GM21367 (cell line): ENCODE results near the gene RPN1.
"Not testable (repeated sequence)": the region's sequence is repeated elsewhere in the genome, so short reads cannot be mapped to it uniquely, and the experiment has no call there.

Experiments
- ATAC-seq: cut with Tn5 transposase; IDR thresholded peaks from one replicate; pipeline ENCODE4 v1.9.1; 2021; ENCODE audit not compliant: unreplicated experiment

The RPN1 gene

DNA sequence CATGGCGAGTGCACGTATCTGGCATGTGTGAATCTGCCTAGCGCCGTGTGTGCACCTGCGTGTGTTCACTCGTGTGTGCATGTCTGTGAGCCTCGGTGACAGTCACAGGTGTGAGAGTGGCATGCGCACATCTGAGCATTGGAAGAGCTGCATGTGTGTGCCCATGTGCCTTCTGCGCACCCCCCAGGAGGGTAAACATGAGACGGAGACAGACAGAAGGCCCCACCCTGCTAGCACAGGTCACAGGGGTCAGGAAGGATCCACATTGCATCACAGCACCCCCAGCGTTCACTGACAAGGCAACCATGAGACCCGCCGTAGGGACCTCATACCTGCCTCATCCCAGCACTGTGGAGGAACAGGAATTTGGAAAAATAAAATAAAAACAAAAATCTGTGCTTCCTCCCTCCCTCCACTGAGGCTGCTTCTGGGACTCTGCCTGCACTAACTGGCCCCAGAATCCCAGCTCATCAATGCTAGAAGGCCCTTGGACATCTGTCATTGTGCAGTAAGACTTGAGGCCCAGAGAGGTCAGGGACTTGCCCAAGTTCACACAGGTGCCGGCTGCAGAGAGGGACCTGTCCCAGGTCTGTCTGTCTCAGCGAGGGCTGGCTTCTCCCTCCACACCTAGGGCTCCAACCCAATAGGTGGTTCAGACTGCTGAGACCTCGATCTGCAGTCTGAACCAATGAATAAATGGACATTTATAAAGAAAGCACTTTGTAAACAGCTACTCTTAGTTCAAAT is 37.4 kb downstream of the RPN1 start:
- ATAC-seq: no peak

DNA sequence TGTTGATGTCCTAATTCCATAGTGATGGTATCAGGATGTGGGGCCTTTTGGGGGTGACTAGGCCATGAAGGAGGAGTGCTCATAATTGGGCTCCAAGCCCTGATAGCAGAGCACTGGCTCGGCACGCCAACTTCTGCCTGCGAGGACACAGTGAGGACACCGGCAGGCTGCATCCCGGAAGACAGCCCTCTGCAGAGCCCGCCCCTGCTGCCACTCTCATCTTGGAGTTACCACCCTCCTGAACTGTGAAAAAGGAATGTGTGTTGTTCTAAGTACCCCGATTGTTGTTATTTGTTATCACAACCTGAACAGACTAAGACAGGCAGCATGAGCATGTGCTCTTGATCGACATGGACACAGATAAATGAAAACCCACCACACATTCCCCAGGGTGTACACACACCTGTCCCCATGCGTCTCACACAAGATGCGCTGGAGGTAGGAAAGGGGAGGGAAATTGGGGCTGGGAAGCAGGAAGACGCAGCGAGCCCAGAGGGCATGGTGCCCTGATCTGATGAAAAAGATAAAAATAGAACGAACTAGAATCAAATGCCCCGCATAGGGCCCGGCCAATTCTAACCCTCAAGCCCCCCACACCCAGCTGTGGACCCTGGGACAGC is 40.1 kb downstream of the RPN1 start:
- ATAC-seq: no peak

DNA sequence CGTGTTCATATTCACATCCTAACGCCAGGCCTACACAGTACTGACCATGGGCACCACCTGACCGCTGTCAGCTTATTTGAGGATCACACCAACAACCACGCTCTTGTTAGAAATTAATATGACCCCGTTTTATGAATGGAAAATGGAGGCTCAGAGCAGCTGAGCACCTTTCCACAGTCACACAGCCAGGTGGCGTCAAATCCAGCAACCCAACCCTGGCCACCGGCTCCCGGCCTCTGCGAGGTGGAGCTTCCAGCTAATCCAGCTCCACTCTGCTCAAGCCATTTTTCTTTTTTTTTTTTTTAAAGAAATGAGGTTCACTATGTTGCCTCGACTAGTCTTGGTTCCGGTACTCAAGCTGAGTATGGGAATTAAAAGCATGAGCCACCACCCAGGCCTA is 41.3 kb downstream of the RPN1 start:
- ATAC-seq: no peak

DNA sequence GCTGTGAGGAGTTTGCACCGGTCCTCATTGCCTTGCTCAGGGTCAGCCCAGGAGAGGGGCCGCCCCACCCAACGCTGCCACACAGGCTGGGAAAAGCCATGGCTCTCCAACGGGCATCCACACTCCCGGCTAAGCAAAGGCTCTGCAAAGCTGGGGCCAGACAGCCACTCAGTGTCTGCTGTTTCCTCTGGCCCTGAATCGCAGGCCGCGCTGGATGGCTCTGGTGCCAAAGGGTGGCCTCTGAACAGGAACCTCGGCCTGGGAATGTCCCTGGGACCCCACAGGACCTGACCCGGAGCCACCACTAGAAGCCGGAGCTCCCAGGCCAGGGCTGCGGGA is 42.9 kb downstream of the RPN1 start:
- no peak for ATAC-seq

DNA sequence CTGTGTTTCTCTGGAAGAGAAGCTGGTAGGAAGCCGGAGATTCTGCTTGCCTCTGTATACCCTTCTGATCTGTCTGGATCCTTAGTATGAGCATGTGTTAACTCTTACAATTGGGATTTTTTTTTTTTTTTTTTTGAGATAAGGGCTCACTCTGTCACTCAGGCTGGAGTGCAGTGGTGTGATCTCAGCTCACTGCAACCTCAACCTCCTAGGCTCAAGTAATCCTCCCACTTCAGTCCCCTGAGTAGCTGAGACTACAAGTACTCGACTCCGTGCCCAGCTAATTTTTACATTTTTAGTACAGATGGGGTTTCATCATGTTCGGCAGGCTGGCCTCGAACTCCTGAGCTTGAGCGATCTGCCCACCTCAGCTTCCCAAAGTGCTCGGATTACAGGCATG is 44.5 kb downstream of the RPN1 start:
- no peak for ATAC-seq

DNA sequence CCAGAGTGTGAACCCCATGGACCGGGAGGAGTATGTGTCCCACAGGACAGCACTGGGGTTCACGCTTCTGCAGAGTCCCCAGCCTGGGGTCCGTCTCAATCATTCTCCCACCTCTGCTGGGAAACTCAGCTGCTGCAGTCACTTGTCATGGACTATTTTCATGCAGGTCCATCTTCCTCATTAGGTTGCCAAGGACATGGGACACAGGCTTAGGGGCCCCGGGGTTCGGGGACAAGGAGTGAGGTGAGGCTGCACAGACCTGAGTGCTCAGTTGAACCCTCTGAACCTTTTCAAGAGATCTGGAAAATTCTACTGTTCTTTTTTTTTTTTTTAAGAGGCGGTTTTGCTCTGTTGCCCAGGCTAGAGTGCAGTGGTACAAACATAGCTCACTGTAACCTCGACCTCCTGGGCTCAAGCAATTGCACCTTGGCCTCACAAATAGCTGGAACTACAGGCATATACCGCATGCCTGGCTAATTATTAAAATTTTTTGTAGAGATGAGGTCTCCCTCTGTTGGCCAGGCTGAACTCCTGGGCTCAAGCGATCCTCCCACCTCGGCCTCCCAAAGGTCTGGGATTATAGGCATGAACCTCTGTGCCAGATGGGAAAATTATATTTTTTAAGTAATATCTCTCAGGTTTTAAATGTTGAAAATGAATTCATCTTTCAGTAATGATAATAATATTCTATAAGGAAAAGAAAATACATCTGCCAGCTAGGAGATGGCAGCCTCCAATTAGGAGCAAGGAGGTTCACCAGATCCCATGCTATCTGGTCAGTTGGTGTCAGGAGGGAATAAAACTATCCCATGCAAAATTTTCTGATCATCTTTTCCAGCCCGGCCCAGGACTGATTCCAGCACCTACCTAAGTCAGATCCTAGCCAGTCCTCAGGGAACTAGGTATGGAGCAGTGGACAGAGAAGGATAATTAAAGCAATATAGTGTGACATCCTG is 45.2 kb downstream of the RPN1 start:
- no peak for ATAC-seq

DNA sequence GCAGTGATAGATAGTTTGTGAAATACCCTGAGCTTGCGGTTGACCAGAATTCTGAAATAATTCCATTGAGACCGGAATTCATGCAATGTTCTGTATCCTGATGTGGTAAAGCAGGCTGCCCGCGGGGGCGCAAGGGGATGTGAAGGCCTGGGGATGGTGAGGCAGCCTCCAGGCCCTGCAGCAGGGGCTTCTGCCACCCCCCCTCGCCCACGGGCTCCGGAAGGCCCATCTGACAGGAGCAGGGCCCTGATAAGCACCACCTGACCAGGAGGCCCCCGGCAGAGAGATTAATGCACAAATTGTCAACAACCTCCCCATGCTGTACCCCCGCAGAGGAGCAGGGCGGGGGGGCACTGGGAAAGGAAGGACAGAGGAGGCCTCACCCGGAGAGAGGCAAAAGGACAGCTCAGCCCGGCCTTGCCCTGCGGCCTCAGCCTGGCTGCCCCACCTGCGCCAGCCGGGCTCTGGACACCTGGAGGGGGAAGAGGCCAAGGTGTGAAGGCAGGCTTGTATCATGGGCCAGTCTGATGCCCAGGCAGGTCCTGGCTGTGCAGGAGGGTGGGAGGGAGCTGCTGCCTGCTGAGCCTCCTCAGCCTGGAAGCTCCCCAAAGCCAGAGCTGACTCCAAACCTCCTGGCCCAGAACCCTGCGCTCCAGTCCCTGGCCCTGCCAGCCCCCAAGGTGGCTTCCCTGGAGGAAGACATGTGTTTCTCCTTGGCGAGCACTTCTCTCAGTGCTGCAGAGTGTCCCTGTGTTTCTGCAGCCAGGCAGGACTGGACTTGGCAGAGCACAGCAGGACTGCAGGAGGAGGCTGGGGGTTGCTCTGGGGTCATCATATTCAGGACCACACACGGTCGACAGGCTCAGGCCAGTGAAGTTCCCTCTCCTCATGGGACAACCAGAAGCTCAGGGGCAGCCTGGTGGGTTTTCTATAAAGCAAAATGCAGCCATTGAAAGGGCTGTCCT is 46.5 kb downstream of the RPN1 start:
- ATAC-seq: no peak

DNA sequence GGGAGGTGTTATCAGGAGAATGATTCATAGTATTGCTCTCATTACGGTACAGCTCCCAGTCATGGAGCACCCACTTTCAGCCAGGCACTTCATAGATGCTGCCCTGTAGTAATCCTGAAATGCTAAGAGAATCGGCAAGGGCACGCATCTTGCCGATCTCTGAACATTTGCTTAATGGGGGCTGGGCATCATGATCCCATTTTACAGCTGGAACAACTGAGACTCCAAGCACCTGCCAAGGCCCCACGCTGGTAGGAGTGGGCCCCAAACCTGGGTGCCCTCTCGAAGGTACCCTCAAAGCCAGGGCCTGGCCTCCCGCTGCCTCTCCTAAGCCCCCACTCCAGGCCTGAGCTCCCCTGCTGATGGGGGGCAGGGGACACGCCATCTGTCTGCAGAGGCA is 47.3 kb downstream of the RPN1 start:
- ATAC-seq: no peak

DNA sequence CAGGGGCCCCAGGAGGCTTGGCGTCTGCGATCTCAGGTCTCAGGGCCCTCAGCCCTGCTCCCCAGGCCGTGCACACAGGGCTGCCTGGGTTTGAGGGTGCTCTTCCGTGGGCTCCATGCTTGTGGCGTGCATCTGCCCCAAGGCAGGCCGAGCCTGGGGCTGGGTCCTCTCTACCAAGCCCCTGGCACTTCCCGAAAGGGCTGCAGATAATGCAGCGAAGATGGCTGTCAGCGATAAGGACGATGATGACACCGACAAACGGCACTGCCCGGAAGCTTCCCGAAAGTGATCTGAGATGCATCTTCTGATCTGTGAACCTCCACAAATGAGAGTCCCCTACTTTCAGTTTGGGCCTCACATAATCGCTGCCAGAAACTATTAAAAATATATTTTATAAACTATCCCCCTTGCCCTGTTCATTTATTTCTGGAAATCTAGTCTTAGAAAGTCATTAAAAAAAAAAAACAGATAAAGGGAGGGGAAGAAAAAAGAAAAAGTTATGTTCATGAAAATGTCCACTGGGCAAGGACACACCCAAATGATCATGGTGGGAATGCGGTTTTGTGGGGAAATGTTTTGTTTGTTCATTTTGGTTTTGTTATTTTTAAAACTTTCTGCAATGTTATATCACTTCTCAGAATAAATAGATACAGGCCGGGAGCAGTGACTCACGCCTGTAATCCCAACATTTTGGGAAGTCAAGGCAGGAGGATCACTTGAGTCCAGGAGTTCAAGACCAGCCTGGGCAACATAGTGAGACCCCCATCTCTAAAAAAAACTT is 51.5 kb downstream of the RPN1 start:
- no peak for ATAC-seq

DNA sequence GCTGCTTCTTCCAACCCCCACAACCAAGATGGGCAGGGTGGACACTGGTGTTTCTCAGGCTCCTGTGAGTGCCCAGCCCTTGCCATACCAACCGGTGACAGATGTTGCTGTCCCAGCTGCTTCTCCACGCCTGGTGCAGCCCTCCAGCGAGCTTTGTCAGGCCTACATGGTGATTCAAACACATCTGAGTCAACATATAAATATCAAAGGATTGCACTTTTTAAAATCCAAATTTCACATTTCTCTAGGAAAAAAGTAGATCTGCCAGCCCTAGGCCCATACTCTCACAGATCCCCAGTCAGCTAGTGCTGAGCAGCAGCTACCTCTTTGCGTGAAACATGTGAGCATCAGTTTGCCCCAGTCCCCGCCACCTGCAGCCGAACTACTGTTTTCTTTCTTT is 52.7 kb downstream of the RPN1 start:
- no peak for ATAC-seq

DNA sequence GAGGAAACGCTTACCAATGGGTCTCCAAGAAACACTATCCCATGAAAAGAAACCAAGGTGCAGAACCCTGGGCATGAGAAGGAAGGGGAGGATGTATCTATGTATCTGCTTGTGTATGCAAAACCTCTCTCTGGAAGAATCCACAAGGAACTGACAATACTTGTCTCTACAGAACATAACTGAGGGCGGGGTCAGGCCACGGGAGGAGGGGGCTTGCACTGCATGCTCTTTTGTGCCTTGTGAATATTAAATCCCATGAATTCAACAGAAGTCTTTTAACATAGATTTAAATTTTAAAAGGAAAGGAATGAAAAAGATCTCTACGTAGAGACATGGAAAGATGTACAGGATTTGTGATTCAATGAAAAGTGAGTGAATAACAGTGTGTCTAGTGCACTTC is 57.8 kb downstream of the RPN1 start:
- ATAC-seq: no peak

DNA sequence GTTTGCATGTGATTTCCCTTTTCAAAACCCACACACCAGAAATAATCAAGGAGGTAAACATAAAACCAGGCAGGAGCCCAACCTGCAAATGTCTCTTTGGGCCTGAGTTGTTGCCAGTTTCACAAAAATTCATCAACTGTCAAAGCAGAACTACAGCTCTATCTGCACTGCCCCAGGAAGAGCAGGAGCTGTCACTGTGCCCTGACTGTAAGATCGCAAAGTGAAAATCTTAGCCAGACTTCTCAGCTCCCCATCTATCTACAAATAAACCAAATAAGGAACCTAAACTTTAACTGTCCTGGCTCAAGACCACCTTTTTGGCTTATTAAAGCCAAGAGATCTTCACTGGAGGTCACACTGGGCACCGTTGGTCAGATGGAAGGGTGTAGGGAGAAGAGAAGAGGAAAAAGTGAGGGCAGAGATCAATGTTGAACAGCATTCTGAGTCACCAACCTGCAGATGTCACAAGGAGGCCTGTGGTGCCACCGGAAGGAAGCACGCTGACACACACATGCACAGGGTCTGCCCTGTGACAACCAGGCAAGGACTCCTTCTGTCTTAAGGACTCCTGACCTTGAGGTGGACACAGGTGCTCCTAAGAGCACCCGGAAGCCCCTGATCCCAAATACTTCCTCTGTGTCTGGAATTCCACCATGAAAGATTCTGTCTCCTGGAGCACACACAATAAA is 58.7 kb downstream of the RPN1 start:
- no peak for ATAC-seq

DNA sequence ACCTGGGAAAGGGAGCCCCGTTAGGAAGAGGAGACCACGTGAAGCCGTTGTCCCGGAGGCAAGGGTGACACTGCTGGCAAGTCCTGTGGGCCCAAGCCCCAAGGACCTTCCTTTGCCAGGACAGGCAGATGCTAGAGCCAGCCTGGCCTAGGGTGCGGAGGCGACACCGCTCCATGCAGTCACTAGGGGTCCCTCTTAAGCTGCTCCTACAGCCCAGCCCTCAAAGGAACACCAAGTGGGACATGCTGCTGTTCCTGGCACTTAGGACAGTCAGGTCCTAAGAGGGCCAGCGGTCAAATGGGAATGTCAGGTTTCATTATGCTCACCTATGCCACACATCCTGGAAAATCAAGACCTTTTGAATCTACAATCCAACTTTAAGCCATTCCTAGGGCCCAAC is 59.7 kb downstream of the RPN1 start:
- no peak for ATAC-seq

DNA sequence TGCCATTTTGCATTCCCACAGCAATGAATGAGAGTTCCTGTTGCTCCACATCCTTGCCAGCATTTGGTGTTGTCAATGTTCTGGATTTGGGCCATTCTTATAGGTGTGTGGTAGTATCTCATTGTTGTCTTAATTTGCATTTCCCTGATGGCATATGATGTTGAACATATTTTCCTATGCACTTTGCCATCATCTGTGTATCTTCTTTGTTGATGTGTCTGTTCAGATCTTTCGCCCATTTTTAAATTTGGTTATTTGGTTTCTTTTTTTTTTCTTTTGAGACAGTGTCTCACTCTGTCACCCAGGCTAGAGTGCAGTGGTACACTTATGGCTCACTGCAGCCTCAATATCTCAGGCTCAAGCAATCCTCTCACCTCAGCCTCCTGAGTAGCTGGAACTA is 60.6 kb downstream of the RPN1 start:
- ATAC-seq: not testable (repeated sequence)

DNA sequence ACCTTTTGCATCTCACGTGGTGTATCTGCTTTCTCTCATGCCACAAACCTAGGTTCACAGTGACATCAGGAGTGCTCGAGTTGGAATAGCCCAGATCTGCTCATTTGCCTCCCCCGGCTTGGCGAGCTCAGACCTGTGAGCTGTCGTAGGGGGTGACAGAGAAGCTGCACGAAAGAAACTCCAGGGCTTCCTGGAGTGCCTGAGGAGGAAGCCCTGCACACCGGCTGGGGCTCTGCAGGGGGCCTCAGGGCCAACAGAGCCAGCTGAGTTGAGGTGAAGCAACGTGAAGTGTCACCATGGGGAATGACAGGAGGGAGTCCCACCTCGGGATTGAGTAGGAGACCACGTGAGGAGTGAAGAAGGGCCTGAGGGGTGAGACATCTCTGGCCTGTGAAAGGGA is 62.5 kb downstream of the RPN1 start:
- no peak for ATAC-seq

DNA sequence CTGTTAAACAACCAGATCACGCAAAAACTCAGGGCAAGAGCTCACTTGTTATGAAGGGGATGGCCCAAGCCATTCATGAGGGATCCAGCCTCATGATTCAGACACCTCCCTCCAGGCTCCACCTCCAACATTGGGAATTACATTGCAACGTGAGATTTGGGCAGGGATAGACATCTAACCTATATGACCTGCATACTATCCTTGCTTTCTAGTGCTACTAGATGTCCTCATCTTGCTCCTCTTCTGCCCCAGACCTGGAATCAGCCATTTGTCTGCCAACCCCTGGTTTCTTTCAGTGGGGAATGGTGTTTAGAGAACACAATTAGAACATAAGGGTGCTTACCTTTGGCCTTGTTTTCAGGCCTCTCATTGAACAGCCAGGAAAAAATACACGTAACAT is 63.2 kb downstream of the RPN1 start:
- ATAC-seq: no peak

DNA sequence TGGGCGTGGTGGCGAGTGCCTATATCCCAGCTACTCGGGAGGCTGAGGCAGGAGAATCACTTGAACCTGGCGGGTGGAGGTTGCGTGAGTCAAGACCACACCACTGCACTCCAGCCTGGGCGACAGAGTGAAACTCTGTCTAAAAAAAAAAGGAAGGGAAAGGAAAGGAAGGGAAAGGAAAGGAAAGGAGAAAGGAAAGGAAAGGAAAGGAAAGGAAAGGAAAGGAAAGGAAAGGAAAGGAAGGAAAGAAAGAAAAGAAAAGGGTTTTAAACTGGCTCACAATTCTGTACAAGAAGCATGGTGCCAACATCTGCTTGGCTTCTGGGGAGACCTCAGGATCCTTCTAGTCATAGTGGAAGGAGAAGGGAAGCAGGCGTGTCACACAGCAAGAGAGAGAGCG is 63.7 kb downstream of the RPN1 start:
- not testable (repeated sequence) for ATAC-seq

DNA sequence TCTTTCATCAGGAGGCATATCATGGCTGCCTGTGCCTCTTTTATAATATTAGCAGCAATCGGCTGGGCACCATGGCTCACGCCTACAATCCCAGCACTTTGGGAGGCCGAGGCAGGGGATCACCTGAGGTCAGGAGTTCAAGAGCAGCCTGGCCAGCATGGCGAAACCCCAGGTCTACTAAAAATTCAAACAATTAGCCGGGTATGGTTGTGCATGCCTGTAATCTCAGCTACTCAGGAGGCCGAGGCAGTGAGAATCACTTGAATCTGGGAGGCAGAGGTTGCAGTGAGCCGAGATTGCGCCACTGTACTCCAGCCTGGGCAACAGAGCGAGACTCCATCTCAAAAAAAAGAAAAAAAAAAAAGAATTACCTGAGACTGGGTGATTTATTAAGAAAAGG is 64.2 kb downstream of the RPN1 start:
- not testable (repeated sequence) for ATAC-seq

DNA sequence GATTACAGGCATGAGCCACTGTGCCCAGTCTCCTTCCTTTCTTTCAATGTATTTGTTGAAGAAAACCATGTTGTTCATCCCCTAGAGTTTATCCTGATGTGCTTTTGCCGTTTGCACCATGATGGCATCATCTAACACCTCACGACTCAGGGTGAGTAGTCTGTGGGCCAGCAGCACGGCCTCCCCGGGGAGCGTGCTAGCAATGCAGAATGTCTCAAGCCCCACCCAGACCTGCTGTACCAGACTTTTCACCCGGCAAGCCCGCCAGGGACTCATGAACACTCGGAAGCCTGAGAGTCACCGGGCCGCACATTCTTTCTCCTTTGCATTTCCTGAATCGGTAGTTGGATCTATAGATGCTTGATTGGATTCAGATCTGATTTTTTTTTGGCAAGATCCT is 64.6 kb downstream of the RPN1 start:
- ATAC-seq: no peak
